Measurements from ENCODE around the gene KRT31.
"Not testable (repeated sequence)": the region's sequence is repeated elsewhere in the genome, so short reads cannot be mapped to it uniquely, and the experiment has no call there.

Gene KRT31

GRCh38 chr17:41396996-41397660 is at the start of gene KRT31:
Gene KRT31, minus strand, starts transcription at chr17:41397608. Its CDS starts 69 bp downstream, at chr17:41397539.
- DNase-seq (ENCODE audit: low read depth in 3 of 3), result no peak

DNA sequence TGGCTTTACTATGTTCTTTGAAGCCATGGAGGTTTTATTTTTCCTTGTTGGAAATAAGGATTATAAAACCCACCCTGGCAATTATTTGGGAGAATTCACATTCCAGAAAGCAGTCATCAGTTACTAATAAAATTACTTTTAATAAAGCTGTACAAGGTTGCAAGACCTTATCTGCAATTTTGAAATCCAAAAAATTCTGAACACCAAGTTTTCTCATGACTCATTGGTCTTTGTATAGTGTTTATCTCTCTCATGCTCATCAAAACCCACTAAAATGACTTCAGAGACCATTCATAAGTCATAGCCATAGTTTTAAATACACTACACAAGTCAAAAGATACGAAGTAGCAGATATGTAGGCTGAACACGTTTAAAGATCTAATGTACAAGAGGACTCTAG is 49.4 kb upstream of the KRT31 start:
- DNase-seq (ENCODE audit: low read depth in 3 of 3), result no peak

DNA sequence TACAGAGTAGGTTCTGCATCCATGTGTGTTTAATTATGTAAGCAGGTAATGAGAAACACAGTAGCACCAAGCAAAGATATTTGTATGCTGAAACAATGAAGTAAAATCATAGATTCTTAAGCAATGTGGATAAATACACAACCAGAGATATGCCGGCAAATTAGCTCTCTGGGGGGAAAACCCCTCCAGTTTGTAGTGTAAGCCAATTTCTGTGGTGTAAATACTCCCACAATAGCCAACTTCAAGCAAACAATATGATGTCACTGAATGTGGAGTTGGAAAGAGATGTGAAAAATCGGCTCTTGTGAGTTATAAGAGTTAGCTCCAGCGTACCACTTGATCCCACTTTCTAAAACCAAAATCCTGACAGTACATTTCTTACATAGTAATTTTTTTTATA is 47.2 kb upstream of the KRT31 start:
- no peak for DNase-seq (ENCODE audit: low read depth in 3 of 3)

GRCh38 chr17:41444186-41444585 is 46.8 kb upstream of the KRT31 start:
- DNase-seq (ENCODE audit: low read depth in 3 of 3), result no peak

- no peak for DNase-seq (ENCODE audit: low read depth in 3 of 3)
These were observed 45.3 kb upstream of the KRT31 start for GRCh38 chr17:41442739-41443138.

DNA sequence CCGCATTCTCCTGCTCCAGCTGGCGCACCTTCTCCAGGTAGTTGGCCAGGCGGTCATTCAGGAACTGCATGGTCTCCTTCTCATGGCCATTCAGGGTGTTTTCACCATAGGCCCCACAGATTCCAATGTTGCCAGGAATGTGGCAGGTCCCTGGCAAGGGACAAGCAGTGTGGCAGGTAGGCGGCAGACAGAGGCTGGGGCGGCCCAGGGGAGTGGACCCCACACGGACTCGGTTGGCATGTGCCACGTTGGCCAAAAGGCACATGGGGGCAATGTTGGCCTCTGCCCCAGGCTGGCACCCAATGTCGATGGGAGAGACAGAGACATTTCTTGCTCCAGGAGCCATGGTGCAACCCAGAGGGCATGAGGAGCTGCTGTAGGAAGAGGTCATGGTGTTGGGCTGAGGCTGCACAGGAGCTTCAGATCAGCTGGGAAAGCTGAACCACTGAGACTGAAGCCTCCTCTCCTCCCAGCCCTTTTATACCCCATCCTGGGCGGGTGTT is 43.2 kb upstream of the KRT31 start, which contains the start of gene KRT38:
Gene KRT38, minus strand, starts transcription at position 453 of the 503 bp plus-strand sequence. Its CDS starts 62 bp downstream, at position 391.
- DNase-seq (ENCODE audit: low read depth in 3 of 3), result no peak

GRCh38 chr17:41439375-41439774 is 42.0 kb upstream of the KRT31 start:
- no peak for DNase-seq (ENCODE audit: low read depth in 3 of 3)

- DNase-seq (ENCODE audit: low read depth in 3 of 3), result no peak
These were observed 40.4 kb upstream of the KRT31 start for GRCh38 chr17:41437769-41438168.

- DNase-seq (ENCODE audit: low read depth in 3 of 3), result no peak
These were observed 39.8 kb upstream of the KRT31 start for GRCh38 chr17:41437254-41437653.

DNA sequence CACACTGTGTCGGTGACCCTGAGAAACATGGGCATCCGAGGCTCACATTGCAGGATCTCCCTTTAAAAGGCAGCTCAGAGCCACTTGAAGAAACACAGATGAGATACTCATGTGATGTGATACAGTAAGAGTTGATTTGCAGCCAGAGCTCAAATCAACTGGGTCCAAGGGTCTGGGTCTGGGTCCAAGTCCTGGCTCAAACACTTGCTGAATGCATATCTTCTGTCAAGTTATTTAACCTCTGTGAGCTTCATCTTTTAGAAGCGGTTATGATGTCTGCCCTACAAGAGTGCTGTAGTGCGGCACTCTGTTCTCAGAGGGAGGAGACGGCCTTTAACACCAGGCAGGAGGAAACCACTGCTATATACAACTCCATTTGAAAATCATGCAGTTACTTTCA is 37.0 kb upstream of the KRT31 start:
- DNase-seq (ENCODE audit: low read depth in 3 of 3), result no peak

DNA sequence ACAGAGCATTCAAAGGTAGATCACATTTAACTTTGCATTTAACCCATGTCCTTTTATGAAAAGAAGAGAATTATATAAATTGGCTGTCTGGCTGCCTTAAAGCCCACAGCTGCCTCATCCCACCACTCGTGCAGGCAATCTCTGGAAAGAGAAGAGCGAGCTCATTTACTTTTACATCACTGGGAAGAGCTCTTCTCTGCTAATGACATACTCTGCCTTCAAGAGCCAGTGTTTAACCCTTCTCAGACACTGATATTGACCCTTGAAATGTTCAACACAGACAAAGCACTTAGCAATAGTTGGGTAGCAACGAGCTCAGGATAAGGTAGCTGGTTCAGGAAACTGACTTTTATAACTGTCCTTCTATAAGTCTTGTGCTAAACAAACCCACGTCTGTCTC is 36.6 kb upstream of the KRT31 start:
- DNase-seq (ENCODE audit: low read depth in 3 of 3), result no peak

DNA sequence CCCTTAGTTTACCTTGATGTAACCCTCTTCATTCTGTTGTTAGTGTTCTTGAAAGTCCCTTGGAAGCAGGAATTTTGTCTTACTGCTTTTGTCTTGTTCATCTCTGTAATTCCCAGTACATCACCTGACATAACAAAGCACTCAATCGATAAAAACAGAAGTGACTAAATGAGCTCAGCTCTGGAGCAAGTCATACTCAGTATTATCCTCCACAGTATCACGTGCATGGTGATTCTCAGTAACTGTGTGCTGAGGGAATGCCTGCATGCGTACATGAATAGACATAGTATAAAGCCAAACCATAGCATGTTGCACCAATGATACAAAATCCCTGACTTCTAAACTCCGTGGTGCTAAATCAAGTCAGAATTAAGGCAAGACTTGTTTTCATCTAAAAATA is 36.2 kb upstream of the KRT31 start:
- DNase-seq (ENCODE audit: low read depth in 3 of 3), result no peak

DNA sequence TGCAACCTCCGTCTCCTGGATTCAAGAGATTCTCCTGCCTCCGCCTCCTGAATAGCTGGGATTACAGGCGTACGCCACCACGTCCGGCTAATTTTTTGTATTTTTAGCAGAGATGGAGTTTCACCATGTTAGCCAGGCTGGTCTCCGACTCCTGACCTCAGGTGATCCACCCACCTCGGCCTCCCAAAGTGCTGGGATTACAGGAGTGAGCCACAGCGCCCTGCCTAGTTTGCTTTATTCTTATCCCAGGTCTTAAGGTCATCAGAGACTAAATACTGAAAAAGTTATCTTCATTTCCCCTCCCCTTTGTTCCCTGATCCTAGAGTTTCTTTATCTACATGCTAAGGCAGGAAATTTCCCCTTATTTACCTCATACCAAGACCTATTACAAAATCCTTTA is 33.0 kb upstream of the KRT31 start:
- DNase-seq (ENCODE audit: low read depth in 3 of 3), result not testable (repeated sequence)

DNA sequence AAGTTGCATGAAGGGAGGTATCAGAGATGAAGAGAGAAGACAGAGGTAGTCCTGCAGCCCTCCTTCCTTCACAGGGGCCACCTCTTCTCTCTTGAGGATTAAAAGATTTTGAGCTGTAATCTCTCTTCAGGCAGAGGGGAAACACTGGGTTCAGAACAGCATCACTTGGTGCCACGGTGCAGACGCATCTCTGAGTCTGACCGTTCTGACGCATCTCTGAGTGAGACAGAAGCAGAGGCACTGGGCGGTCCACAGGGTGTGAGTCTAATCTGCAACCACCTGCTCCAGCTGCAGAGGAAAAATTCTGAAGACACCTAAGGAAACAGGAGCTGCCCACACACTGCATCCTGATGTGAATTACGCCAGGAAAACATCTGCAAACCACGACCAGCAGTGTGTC is 32.3 kb upstream of the KRT31 start:
- no peak for DNase-seq (ENCODE audit: low read depth in 3 of 3)

DNA sequence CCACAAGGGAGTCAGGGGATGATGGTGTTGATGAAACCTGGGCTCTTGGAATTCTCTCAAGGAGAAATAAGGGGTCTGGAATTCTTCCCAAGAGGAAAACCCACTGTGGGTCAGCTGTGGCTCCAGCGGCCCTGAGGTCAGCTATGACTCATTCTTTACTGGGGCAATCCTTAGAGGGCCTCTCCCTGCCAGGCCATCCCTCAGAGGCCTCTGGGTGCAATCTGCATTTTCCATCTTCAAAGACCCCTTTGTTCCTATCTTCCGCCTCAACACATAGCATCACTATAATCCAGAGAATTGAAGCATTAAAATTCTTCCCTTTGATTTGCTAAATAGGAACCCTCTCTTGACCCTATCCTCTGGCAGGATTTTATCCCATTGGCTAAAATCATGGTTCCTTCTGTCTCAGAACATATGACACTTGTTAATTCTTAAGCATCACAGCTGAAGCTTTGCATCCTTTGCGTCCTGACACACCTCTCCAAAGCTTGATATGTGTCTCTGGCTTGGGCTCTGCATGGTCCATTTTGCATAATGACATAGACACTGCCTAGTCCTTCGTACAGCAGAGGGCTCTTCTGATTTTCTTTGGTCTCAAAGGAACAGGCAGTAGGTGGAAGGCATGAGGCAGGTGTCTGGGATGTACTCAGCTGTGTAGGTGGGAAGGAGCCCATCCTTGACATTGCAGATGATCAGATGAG is 31.3 kb upstream of the KRT31 start:
- DNase-seq (ENCODE audit: low read depth in 3 of 3), result no peak

GRCh38 chr17:41424111-41424635 is 26.8 kb upstream of the KRT31 start, which contains the start of gene KRT37:
Gene KRT37, minus strand, starts transcription at chr17:41424585. Its CDS starts 62 bp downstream, at chr17:41424523.
- DNase-seq (ENCODE audit: low read depth in 3 of 3), result no peak

DNA sequence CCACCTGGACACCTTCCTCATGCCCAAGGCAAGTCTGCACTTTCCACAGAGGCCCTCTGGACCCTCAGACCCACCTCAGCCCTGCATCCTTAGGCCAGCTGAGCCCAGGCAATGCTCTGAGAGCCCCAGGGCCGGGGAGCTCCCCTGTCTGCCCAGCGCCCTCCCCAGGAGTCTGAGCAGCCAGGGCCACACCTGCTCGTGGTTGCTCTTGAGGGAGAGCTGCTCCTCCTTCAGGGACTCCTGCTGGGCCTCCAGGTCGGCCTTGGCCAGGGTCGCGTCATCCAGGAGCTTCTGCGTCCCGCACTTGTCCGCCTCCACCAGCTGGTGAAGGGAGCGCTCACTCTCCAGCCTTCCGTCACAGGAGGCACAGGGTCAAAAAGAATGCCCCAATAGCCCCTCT is 25.2 kb upstream of the KRT31 start:
- DNase-seq (ENCODE audit: low read depth in 3 of 3), result not testable (repeated sequence)

- no peak for DNase-seq (ENCODE audit: low read depth in 3 of 3)
These were observed 24.2 kb upstream of the KRT31 start for GRCh38 chr17:41421617-41422016.

DNA sequence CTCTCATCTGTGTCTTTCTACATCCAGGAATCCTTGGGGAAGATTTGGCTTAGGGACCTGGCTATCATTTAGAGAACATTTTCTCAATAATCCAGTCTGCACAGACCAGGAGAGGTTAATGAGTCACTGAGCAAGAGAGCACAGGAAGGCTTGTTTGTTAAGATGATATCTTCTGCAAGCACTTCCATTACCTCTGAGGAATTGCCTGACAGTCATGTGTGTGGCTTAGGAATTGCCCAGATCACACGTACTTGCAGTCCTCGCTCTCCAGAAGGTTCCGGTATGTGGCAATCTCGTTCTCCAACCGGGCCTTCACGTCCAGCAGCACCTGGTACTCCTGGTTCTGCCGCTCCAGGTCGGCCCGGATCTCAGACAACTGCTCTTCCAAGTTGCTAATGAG is 23.7 kb upstream of the KRT31 start:
- no peak for DNase-seq (ENCODE audit: low read depth in 3 of 3)

GRCh38 chr17:41420134-41420533 is 22.7 kb upstream of the KRT31 start:
- no peak for DNase-seq (ENCODE audit: low read depth in 3 of 3)

DNA sequence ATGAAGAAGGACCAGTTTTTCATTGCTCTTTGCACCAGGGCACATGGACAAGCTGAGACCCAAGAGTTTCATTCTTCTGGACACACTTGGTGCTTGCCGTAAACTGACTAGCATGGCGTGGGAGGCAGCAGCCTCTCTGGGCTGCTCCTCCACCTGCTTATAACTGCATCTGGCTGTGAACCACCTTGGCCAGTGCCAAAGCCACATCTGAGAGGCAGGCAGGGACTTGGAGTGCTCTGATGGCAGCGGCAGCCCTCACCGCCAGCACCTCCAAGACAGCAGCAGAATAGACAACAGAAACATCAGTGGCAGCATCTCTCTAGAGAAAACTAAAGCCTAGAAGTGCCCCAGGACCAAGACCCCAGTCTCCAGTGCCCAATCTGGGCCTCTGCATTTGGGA is 22.3 kb upstream of the KRT31 start:
- DNase-seq (ENCODE audit: low read depth in 3 of 3), result no peak

GRCh38 chr17:41418116-41418860 is 20.9 kb upstream of the KRT31 start:
- DNase-seq (ENCODE audit: low read depth in 3 of 3), result no peak
